GM12878 (cell line): ENCODE measurements around the gene THBS3. TPM values are rescaled to one million over a fixed set of nuclear protein-coding genes. Genes with fewer than 3 reads are reported as not detected.

Experiments used
- BHLHE40 ChIP-seq, 2 experiments: fragments of 450-650 bp in 1 of 2; IDR thresholded peaks; 2 replicates each; pipeline ENCODE4 v1.6.1; 2011 to 2017; ENCODE audit warnings: low read depth in 2 of 2, borderline replicate concordance in 1 of 2, improper control_type of control experiment in 1 of 2, low read length in 1 of 2, mild to moderate bottlenecking in 1 of 2
- EED ChIP-seq: sonication (generic); IDR thresholded peaks from 2 replicates; pipeline ENCODE4 v1.6.1; 2016; ENCODE audit warnings: antibody characterized with exemption, low read depth
- MEF2B ChIP-seq: fragments of 450-650 bp; IDR thresholded peaks from 2 replicates; pipeline ENCODE4 v1.6.1; 2018; ENCODE audit warnings: mild to moderate bottlenecking, moderate library complexity; ENCODE audit not compliant: partially characterized antibody, poor library complexity, severe bottlenecking
- MTA3 ChIP-seq: IDR thresholded peaks from 2 replicates; pipeline ENCODE4 v1.6.1; 2012; ENCODE audit warnings: low read length, inconsistent platforms, borderline replicate concordance
- PAX5 ChIP-seq: IDR thresholded peaks from 2 replicates; pipeline ENCODE4 v1.6.1; 2011; ENCODE audit warnings: low read depth, low read length, borderline replicate concordance
- SMARCA5 ChIP-seq: fragments of 450-650 bp; IDR thresholded peaks from 2 replicates; pipeline ENCODE4 v1.6.1; 2017; ENCODE audit warnings: mild to moderate bottlenecking
- SREBF1 ChIP-seq: IDR thresholded peaks from 2 replicates; pipeline ENCODE4 v1.6.1; 2012; ENCODE audit warnings: mild to moderate bottlenecking, low read length
- SREBF2 ChIP-seq: IDR thresholded peaks from 2 replicates; pipeline ENCODE4 v1.6.1; 2012; ENCODE audit warnings: mild to moderate bottlenecking, low read length
- ZZZ3 ChIP-seq: IDR thresholded peaks from 2 replicates; pipeline ENCODE4 v1.6.1; 2011; ENCODE audit warnings: low read depth; ENCODE audit not compliant: control insufficient read depth, insufficient read length
- polyA plus RNA-seq, 11 experiments: library from polyadenylated mRNA; depleted of rRNA in 4 of 11; unstranded in 6 of 11; stranded (reverse) in 5 of 11; fragments of >200 nt; fragmentation: Nextera tagmentation in 4 of 11; fragmentation: Illumina TruSeq in 1 of 11; extraction: Ambion mirVana in 4 of 11; extraction: Trizol in 1 of 11; gene quantifications; 1 replicate in 1 of 11; 2 replicates in 10 of 11; pipeline versions ENCODE4 v1.2.1 to v1.2.3, GENCODE V29; 2011 to 2016; ENCODE audit warnings: inconsistent platforms in 2 of 11, missing spikeins in 2 of 11, low read depth in 1 of 11
- total RNA-seq, 4 experiments: library from RNA; depleted of rRNA in 3 of 4; stranded (reverse); fragments of >200 nt in 3 of 4; fragmentation: Illumina TruSeq in 1 of 4; extraction: Trizol in 1 of 4; gene quantifications; 2 replicates each; pipeline versions ENCODE4 v1.2.1 to v1.2.3, GENCODE V29; 2013 to 2021
- TF ChIP-seq, protein P1 (sequence below): IDR thresholded peaks from 2 replicates; pipeline ENCODE4 v1.6.1; 2011; ENCODE audit warnings: low read depth, mild to moderate bottlenecking, low read length, moderate library complexity, borderline replicate concordance; ENCODE audit errors: extremely low read depth
- TF ChIP-seq, protein P2 (sequence below): fragments of 450-650 bp; IDR thresholded peaks from 2 replicates; pipeline ENCODE4 v1.6.1; 2017; ENCODE audit warnings: mild to moderate bottlenecking, moderate library complexity
- TF ChIP-seq, protein P3 (sequence below): fragments of 450-650 bp; formaldehyde crosslinking; IDR thresholded peaks from 2 replicates; pipeline ENCODE4 v1.5.0; 2022; ENCODE audit warnings: mild to moderate bottlenecking, missing genetic modification characterization
- TF ChIP-seq, protein P4 (sequence below): IDR thresholded peaks from 2 replicates; pipeline ENCODE4 v1.6.1; 2012; ENCODE audit warnings: mild to moderate bottlenecking, low read depth, low read length
- TF ChIP-seq, protein P5 (sequence below): fragments of 450-650 bp; IDR thresholded peaks from 2 replicates; pipeline ENCODE4 v1.6.1; 2017; ENCODE audit warnings: mild to moderate bottlenecking

The THBS3 gene
- total and polyA plus RNA-seq, 10 of the 15 experiments (the other 5 are each of a cell fraction or from before 2014, with no cell fraction given) = 0.66 to 3.6 (median 2.0) TPM

DNA sequence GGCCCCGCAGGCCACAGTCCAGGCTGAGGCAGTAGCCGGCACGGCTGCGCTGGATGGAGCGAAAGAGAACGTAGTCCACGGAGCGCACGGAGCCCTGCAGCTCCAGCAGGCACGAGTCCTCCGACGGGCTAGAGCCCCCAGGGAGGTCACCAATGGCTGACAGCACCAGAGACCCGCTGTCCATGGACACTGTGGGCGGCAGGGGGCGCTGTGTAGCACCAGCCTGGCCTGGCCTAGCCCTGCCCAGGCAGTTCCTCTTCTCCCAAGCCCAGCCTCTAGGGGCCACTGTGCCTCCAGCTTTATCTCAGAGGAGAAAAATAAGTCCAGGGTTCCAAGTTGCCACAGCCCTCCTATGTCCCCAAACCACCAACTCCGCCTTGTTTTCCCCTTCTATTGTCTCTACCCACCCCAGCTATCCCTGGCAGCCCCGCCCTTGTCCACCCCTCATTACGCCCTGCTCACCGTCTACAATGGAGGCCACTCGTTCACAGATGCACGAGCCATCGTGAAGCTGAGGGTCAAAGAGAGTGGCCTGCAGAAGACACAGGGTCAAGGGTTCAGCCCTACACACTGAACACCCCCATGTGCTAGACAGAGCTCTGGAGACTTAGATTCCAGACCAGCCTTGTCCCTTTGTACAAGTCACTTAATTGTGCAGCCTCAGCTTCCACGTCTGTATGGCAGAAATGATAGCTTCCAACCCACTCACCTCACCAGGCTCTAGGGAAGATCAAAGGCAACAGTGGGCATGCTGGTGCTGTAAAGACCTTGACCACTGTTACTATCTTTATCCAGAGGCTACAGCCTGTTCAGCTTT lies 43.1 kb upstream of the THBS3 start (continued):
- no peak for TF ChIP-seq ZZZ3
- peak; percentile 27; the same call in 1 of the 2 replicates for TF ChIP-seq PAX5
- no peak for TF ChIP-seq MTA3
- TF ChIP-seq, protein P1, sequence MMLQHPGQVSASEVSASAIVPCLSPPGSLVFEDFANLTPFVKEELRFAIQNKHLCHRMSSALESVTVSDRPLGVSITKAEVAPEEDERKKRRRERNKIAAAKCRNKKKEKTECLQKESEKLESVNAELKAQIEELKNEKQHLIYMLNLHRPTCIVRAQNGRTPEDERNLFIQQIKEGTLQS = 0 out of 2 replicates have a peak, but pooled peaks have one; percentile 22
- peak; percentile 68 to 79; a peak in 3 of 4 replicates for TF ChIP-seq BHLHE40 (IDR thresholded peaks at IDR 0.05; ENCODE audit: borderline replicate concordance in 1 of 2, low read depth in 2 of 2, low read length in 1 of 2)
- peak; percentile 10; the same call in 1 of the 2 replicates for TF ChIP-seq EED
- TF ChIP-seq, protein P2, sequence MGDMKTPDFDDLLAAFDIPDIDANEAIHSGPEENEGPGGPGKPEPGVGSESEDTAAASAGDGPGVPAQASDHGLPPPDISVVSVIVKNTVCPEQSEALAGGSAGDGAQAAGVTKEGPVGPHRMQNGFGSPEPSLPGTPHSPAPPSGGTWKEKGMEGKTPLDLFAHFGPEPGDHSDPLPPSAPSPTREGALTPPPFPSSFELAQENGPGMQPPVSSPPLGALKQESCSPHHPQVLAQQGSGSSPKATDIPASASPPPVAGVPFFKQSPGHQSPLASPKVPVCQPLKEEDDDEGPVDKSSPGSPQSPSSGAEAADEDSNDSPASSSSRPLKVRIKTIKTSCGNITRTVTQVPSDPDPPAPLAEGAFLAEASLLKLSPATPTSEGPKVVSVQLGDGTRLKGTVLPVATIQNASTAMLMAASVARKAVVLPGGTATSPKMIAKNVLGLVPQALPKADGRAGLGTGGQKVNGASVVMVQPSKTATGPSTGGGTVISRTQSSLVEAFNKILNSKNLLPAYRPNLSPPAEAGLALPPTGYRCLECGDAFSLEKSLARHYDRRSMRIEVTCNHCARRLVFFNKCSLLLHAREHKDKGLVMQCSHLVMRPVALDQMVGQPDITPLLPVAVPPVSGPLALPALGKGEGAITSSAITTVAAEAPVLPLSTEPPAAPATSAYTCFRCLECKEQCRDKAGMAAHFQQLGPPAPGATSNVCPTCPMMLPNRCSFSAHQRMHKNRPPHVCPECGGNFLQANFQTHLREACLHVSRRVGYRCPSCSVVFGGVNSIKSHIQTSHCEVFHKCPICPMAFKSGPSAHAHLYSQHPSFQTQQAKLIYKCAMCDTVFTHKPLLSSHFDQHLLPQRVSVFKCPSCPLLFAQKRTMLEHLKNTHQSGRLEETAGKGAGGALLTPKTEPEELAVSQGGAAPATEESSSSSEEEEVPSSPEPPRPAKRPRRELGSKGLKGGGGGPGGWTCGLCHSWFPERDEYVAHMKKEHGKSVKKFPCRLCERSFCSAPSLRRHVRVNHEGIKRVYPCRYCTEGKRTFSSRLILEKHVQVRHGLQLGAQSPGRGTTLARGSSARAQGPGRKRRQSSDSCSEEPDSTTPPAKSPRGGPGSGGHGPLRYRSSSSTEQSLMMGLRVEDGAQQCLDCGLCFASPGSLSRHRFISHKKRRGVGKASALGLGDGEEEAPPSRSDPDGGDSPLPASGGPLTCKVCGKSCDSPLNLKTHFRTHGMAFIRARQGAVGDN = 0 out of 2 replicates have a peak, but pooled peaks have one; percentile 13
- TF ChIP-seq, protein P3, sequence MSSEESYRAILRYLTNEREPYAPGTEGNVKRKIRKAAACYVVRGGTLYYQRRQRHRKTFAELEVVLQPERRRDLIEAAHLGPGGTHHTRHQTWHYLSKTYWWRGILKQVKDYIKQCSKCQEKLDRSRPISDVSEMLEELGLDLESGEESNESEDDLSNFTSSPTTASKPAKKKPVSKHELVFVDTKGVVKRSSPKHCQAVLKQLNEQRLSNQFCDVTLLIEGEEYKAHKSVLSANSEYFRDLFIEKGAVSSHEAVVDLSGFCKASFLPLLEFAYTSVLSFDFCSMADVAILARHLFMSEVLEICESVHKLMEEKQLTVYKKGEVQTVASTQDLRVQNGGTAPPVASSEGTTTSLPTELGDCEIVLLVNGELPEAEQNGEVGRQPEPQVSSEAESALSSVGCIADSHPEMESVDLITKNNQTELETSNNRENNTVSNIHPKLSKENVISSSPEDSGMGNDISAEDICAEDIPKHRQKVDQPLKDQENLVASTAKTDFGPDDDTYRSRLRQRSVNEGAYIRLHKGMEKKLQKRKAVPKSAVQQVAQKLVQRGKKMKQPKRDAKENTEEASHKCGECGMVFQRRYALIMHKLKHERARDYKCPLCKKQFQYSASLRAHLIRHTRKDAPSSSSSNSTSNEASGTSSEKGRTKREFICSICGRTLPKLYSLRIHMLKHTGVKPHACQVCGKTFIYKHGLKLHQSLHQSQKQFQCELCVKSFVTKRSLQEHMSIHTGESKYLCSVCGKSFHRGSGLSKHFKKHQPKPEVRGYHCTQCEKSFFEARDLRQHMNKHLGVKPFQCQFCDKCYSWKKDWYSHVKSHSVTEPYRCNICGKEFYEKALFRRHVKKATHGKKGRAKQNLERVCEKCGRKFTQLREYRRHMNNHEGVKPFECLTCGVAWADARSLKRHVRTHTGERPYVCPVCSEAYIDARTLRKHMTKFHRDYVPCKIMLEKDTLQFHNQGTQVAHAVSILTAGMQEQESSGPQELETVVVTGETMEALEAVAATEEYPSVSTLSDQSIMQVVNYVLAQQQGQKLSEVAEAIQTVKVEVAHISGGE = no peak
- peak; percentile 76 for TF ChIP-seq MEF2B
- TF ChIP-seq SREBF1 = no peak
- no peak for TF ChIP-seq SREBF2
- TF ChIP-seq, protein P4, sequence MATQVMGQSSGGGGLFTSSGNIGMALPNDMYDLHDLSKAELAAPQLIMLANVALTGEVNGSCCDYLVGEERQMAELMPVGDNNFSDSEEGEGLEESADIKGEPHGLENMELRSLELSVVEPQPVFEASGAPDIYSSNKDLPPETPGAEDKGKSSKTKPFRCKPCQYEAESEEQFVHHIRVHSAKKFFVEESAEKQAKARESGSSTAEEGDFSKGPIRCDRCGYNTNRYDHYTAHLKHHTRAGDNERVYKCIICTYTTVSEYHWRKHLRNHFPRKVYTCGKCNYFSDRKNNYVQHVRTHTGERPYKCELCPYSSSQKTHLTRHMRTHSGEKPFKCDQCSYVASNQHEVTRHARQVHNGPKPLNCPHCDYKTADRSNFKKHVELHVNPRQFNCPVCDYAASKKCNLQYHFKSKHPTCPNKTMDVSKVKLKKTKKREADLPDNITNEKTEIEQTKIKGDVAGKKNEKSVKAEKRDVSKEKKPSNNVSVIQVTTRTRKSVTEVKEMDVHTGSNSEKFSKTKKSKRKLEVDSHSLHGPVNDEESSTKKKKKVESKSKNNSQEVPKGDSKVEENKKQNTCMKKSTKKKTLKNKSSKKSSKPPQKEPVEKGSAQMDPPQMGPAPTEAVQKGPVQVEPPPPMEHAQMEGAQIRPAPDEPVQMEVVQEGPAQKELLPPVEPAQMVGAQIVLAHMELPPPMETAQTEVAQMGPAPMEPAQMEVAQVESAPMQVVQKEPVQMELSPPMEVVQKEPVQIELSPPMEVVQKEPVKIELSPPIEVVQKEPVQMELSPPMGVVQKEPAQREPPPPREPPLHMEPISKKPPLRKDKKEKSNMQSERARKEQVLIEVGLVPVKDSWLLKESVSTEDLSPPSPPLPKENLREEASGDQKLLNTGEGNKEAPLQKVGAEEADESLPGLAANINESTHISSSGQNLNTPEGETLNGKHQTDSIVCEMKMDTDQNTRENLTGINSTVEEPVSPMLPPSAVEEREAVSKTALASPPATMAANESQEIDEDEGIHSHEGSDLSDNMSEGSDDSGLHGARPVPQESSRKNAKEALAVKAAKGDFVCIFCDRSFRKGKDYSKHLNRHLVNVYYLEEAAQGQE = no peak
- TF ChIP-seq SMARCA5 = peak; percentile 99
- TF ChIP-seq, protein P5, sequence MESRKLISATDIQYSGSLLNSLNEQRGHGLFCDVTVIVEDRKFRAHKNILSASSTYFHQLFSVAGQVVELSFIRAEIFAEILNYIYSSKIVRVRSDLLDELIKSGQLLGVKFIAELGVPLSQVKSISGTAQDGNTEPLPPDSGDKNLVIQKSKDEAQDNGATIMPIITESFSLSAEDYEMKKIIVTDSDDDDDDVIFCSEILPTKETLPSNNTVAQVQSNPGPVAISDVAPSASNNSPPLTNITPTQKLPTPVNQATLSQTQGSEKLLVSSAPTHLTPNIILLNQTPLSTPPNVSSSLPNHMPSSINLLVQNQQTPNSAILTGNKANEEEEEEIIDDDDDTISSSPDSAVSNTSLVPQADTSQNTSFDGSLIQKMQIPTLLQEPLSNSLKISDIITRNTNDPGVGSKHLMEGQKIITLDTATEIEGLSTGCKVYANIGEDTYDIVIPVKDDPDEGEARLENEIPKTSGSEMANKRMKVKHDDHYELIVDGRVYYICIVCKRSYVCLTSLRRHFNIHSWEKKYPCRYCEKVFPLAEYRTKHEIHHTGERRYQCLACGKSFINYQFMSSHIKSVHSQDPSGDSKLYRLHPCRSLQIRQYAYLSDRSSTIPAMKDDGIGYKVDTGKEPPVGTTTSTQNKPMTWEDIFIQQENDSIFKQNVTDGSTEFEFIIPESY = peak; percentile 36; the same call in 1 of the 2 replicates
